Endothelial cell of umbilical vein (primary cell): Measurements from ENCODE around the gene ROCK2.

Experiments used
- CTCF ChIP-seq, 2 donors: IDR thresholded peaks; 1 replicate in 1 of 2; 2 replicates in 1 of 2; pipeline ENCODE4 v1.5.1; 2011; ENCODE audit warnings: low read length in 2 of 2, mild to moderate bottlenecking in 2 of 2, moderate library complexity in 2 of 2, control low read depth in 1 of 2, inconsistent platforms in 1 of 2, low read depth in 1 of 2; ENCODE audit not compliant: insufficient read depth in 1 of 2; ENCODE audit errors: extremely low read depth in 1 of 2
- GATA2 ChIP-seq: IDR thresholded peaks from 2 replicates; pipeline ENCODE4 v1.7.0; 2011; ENCODE audit warnings: low read depth, mild to moderate bottlenecking, moderate library complexity, mixed read lengths, low read length; ENCODE audit not compliant: insufficient read length, insufficient read depth
- MAX ChIP-seq: IDR thresholded peaks from 2 replicates; pipeline ENCODE4 v1.6.1; 2011; ENCODE audit not compliant: insufficient read depth, insufficient read length
- MYC ChIP-seq: IDR thresholded peaks from one replicate; pipeline ENCODE4 v1.6.1; 2011; ENCODE audit warnings: mild to moderate bottlenecking, low read depth, low read length

GRCh38 chr2:11239147-11239546, 105.3 kb downstream of the ROCK2 start:
- TF ChIP-seq MAX (no peak), CTCF (IDR thresholded peaks at IDR 0.05; ENCODE audit: extremely low read depth in 1 of 2, insufficient read depth in 1 of 2, low read depth in 1 of 2, low read length in 2 of 2) (no peak), MYC (no peak), GATA2 (no peak)
